Measurements from ENCODE around the gene SARS2. TPM values are rescaled to one million over a fixed set of nuclear protein-coding genes. Genes with fewer than 3 reads are reported as not detected.

Gene SARS2, protein sequence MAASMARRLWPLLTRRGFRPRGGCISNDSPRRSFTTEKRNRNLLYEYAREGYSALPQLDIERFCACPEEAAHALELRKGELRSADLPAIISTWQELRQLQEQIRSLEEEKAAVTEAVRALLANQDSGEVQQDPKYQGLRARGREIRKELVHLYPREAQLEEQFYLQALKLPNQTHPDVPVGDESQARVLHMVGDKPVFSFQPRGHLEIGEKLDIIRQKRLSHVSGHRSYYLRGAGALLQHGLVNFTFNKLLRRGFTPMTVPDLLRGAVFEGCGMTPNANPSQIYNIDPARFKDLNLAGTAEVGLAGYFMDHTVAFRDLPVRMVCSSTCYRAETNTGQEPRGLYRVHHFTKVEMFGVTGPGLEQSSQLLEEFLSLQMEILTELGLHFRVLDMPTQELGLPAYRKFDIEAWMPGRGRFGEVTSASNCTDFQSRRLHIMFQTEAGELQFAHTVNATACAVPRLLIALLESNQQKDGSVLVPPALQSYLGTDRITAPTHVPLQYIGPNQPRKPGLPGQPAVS
- total RNA-seq (10 to 100 TPM; 15.1 to 17.8 (median 16.8) TPM), polyA plus RNA-seq (10 to 100 TPM; 13.3 to 19.8 (median 17.0) TPM)
- long read RNA-seq, donor 1, transcript SARS2-201 (16 exons, 2,057 nt): major isoform, 8 of 13 reads
- long read RNA-seq, donor 1, partial matches to known transcripts: 0 of 13 reads
- long read RNA-seq, donor 1, other reads (novel, unspliced or antisense): 4 of 13 reads
- long read RNA-seq, donor 2, transcript SARS2-201 (16 exons, 2,057 nt): major isoform, 23 of 34 reads
- long read RNA-seq, donor 2, partial matches to known transcripts: 1 of 34 reads
- long read RNA-seq, donor 2, other reads (novel, unspliced or antisense): 10 of 34 reads

DNA sequence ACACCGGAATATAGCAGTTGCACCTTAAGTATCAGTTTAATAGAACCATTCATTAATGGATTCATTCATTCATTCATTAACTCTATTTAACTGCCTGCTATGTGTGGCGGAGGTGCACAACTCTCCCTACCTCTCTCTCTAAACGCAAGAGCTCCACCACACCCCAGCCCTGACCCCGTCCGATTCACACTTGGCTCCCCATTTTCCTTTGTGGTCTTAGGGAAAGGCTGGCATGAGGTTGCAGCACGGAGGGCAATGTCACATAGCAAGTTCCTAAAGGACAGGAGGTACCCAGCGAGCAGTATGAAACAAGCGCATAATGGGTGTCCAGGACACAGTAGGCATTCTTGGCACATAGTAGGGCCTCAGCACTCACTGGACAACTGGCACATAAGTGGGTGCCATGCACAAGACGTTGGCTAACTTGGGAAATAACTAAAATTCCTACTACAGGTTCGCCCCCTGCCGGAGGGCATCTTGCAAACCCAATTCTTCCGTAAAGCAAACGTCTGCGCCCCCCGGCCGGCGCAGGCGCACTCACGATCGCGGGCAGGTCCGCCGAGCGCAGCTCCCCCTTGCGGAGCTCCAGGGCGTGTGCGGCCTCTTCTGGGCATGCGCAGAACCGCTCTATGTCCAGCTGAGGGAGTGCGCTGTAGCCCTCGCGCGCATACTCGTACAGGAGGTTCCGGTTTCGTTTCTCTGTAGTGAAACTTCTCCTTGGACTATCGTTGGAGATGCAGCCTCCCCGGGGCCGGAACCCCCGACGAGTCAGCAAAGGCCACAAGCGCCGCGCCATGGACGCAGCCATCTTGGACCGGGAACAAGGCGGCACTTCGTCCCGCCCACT lies at the start of gene SARS2:
SARS2 (minus strand) TSS at position 835 of the 847 bp plus-strand sequence; CDS start at position 808, 27 bp downstream.
- ATAC-seq: peak; percentile 89 to 94 (median 92)
- peak within 1 kb of the TSS; percentile 93 for H3K27ac ChIP-seq
- 3 to 4% (median 3%) methylated on average over 48 to 49 of the region's 49 CpGs for WGBS, 3 donors
- intact Hi-C loops (cut with DNase I): loop anchor here in 1 of 2 donors (5.0 to 10.0 kb wide), 2 partner anchors 198 to 285 kb away; partner anchors contain the start of gene ACTN4
- TF ChIP-seq, protein P1, sequence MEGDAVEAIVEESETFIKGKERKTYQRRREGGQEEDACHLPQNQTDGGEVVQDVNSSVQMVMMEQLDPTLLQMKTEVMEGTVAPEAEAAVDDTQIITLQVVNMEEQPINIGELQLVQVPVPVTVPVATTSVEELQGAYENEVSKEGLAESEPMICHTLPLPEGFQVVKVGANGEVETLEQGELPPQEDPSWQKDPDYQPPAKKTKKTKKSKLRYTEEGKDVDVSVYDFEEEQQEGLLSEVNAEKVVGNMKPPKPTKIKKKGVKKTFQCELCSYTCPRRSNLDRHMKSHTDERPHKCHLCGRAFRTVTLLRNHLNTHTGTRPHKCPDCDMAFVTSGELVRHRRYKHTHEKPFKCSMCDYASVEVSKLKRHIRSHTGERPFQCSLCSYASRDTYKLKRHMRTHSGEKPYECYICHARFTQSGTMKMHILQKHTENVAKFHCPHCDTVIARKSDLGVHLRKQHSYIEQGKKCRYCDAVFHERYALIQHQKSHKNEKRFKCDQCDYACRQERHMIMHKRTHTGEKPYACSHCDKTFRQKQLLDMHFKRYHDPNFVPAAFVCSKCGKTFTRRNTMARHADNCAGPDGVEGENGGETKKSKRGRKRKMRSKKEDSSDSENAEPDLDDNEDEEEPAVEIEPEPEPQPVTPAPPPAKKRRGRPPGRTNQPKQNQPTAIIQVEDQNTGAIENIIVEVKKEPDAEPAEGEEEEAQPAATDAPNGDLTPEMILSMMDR (IDR thresholded peaks at IDR 0.05): peak; percentile 98
- peak; percentile 92 to 96 for DNase-seq
- peaks cover 18% of the 10 kb centered on the region for H3K4me1 ChIP-seq
- H3K36me3 ChIP-seq (ENCODE audit: insufficient read depth in 1 of 2, low read depth in 1 of 2): peaks cover 0 to 41% of the 10 kb centered on the region in 2 donors
- H3K27me3 ChIP-seq (ENCODE audit: insufficient read depth in 3 of 3, low read length in 2 of 3): no peaks in the 10 kb centered on the region
- no peaks in the 10 kb centered on the region for H3K9me3 ChIP-seq
- H3K4me3 ChIP-seq: peak within 1 kb of the TSS; percentile 78

DNA sequence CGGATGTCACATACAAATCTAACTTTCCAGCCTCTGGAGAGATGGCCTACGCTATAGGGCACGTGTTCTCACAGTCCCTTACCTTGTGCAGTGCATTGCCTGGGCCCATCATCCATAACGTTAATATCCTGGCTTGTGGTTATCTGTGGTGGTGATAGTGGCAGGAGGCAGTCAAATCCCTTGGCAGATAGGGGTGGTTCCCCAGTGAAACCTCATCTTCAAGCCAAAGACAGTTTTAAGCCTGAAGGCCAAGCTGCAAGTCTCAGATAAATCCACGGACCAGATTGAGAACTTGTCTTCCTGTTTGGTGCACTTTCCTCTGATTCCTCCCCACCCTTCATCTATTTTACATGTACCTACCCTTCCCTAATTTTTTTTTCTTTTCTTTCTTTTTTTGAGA lies 49.2 kb upstream of the SARS2 start:
- no peak overlapping the region for H3K27ac ChIP-seq
- H3K27me3 ChIP-seq (ENCODE audit: insufficient read depth in 3 of 3, low read length in 2 of 3): peaks cover 0 to 3% (median 0%) of the 10 kb centered on the region in 3 donors
- no peak overlapping the region for H3K4me3 ChIP-seq
- no peaks in the 10 kb centered on the region for H3K4me1 ChIP-seq
- TF ChIP-seq, protein P1 (IDR thresholded peaks at IDR 0.05): no peak
- H3K9me3 ChIP-seq: no peaks in the 10 kb centered on the region
- WGBS, 3 donors: 72 to 79% (median 77%) methylated on average over 5 of the region's 5 CpGs
- ATAC-seq: no peak
- no peak for DNase-seq
- intact Hi-C loops (cut with DNase I): no loop called here
- no peaks in the 10 kb centered on the region for H3K36me3 ChIP-seq (ENCODE audit: insufficient read depth in 1 of 2, low read depth in 1 of 2)

DNA sequence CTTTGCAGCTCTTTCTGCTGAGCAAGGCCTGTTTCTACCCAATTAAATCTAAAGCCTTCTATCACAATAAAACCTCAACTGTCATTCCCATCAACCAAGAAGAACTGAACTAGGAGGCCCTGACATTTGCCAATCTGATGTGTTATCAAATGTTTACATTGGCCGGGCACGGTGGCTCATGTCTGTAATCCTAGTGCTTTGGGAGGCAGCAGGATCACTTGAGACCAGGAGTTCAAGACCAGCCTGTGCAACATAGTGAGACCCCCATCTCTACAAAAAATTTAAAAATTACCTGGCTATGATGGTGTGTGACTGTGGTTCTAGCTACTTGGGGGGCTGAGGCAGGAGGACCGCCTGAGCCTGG lies 47.7 kb upstream of the SARS2 start:
- ATAC-seq (no peak), DNase-seq (no peak)
- intact Hi-C loops (cut with DNase I): no loop called here
- TF ChIP-seq, protein P1 (IDR thresholded peaks at IDR 0.05): no peak
- Histone ChIP-seq H3K4me3 (no peak overlapping the region), H3K4me1 (no peaks in the 10 kb centered on the region), H3K9me3 (no peaks in the 10 kb centered on the region), H3K27ac (no peak overlapping the region), H3K27me3 (ENCODE audit: insufficient read depth in 3 of 3, low read length in 2 of 3) (peaks cover 0 to 3% (median 0%) of the 10 kb centered on the region in 3 donors), H3K36me3 (ENCODE audit: insufficient read depth in 1 of 2, low read depth in 1 of 2) (no peaks in the 10 kb centered on the region)
- WGBS, 3 donors: 87 to 92% (median 88%) methylated on average over 3 of the region's 3 CpGs

GRCh38 chr19:38977445-38978325 lies 47.1 kb upstream of the SARS2 start:
- no peaks in the 10 kb centered on the region for H3K9me3 ChIP-seq
- H3K27ac ChIP-seq: no peak overlapping the region
- intact Hi-C loops (cut with DNase I): no loop called here
- 87 to 88% (median 87%) methylated on average over 15 of the region's 15 CpGs for WGBS, 3 donors
- no peaks in the 10 kb centered on the region for H3K4me1 ChIP-seq
- H3K27me3 ChIP-seq (ENCODE audit: insufficient read depth in 3 of 3, low read length in 2 of 3): peaks cover 0 to 3% (median 0%) of the 10 kb centered on the region in 3 donors
- TF ChIP-seq, protein P1 (IDR thresholded peaks at IDR 0.05): no peak
- ATAC-seq (no peak), DNase-seq (no peak)
- H3K4me3 ChIP-seq: no peak overlapping the region
- H3K36me3 ChIP-seq (ENCODE audit: insufficient read depth in 1 of 2, low read depth in 1 of 2): no peaks in the 10 kb centered on the region

All from psoas muscle (tissue), 8 donors.